ENCODE data around the gene RASGRF2. TPM values are rescaled to one million over a fixed set of nuclear protein-coding genes. Genes with fewer than 3 reads are reported as not detected.
"Not testable (repeated sequence)": the region's sequence is repeated elsewhere in the genome, so short reads cannot be mapped to it uniquely, and the experiment has no call there.

The RASGRF2 gene
- total and polyA plus RNA-seq, 3 experiments from 2014 or later, result 11.1 to 13.5 (median 13.4) TPM

- no peaks in the 10 kb centered on the region for H3K9me3 Mint-ChIP-seq
- H3K27ac Mint-ChIP-seq, result peak overlapping the region in 4 of 8 donors; percentile 13 to 34 (median 20)
- no peaks in the 10 kb centered on the region for H3K27me3 ChIP-seq (ENCODE audit: insufficient read depth, low read length, poor library complexity, severe bottlenecking)
- no peaks in the 10 kb centered on the region for H3K9me3 ChIP-seq (ENCODE audit: low read length)
- H3K36me3 ChIP-seq (ENCODE audit: insufficient read depth, low read length), result no peaks in the 10 kb centered on the region
- H3K36me3 Mint-ChIP-seq, result peaks cover 10 to 55% (median 20%) of the 10 kb centered on the region in 3 donors
- peaks cover 0 to 2% of the 10 kb centered on the region in 2 donors for H3K27me3 Mint-ChIP-seq
- H3K4me3 ChIP-seq (ENCODE audit: low read length), result no peak overlapping the region
- no peak overlapping the region for H3K27ac ChIP-seq (ENCODE audit: low read depth, low read length)
- POLR2A ChIA-PET, result no interaction called here
- DNase-seq, result no peak
- H3K4me1 Mint-ChIP-seq, result peaks cover 33 to 73% (median 36%) of the 10 kb centered on the region in 3 donors
- H3K4me3 Mint-ChIP-seq, result no peak overlapping the region
- CTCF ChIA-PET, result interaction anchor here (0.8 kb wide), 1 partner anchor 59 kb away, joined by 3 read pairs; no protein-coding TSS in a partner anchor
- H3K4me1 ChIP-seq (ENCODE audit: insufficient read depth, low read length), result no peaks in the 10 kb centered on the region
These were observed 85.2 kb downstream of the RASGRF2 start for GRCh38 chr5:81045389-81045807.

GRCh38 chr5:81046041-81046440, 85.9 kb downstream of the RASGRF2 start:
- Histone ChIP-seq H3K4me3 (ENCODE audit: low read length) (no peak overlapping the region), H3K36me3 (ENCODE audit: insufficient read depth, low read length) (no peaks in the 10 kb centered on the region), H3K4me1 (ENCODE audit: insufficient read depth, low read length) (no peaks in the 10 kb centered on the region), H3K27ac (ENCODE audit: low read depth, low read length) (no peak overlapping the region), H3K27me3 (ENCODE audit: insufficient read depth, low read length, poor library complexity, severe bottlenecking) (no peaks in the 10 kb centered on the region), H3K9me3 (ENCODE audit: low read length) (no peaks in the 10 kb centered on the region)
- Mint-ChIP-seq H3K9me3 (no peaks in the 10 kb centered on the region), H3K36me3 (peaks cover 15 to 58% (median 21%) of the 10 kb centered on the region in 3 donors), H3K4me3 (no peak overlapping the region), H3K27me3 (peaks cover 0 to 2% of the 10 kb centered on the region in 2 donors), H3K4me1 (peaks cover 31 to 68% (median 32%) of the 10 kb centered on the region in 3 donors), H3K27ac (peak overlapping the region in 1 of 8 donors; percentile 58)
- ChIA-PET POLR2A (no interaction called here), CTCF (interaction anchor here (0.8 to 0.9 kb wide), 2 partner anchors 59 to 213 kb away, joined by 3 read pairs; no protein-coding TSS in a partner anchor)
- no peak for DNase-seq

- peaks cover 12 to 32% (median 23%) of the 10 kb centered on the region in 3 donors for H3K36me3 Mint-ChIP-seq
These were observed 92.2 kb downstream of the RASGRF2 start for GRCh38 chr5:81052325-81052724.

GRCh38 chr5:81053282-81053681, 93.1 kb downstream of the RASGRF2 start:
- CTCF ChIA-PET; H3K9me3 Mint-ChIP-seq; H3K27ac ChIP-seq (ENCODE audit: low read depth, low read length); H3K9me3 ChIP-seq (ENCODE audit: low read length); H3K4me1 ChIP-seq (ENCODE audit: insufficient read depth, low read length); H3K36me3 ChIP-seq (ENCODE audit: insufficient read depth, low read length); DNase-seq; POLR2A ChIA-PET; H3K27ac Mint-ChIP-seq; H3K4me3 Mint-ChIP-seq; H3K27me3 Mint-ChIP-seq; H3K27me3 ChIP-seq (ENCODE audit: insufficient read depth, low read length, poor library complexity, severe bottlenecking); H3K4me3 ChIP-seq (ENCODE audit: low read length): not testable (repeated sequence)
- Mint-ChIP-seq H3K4me1 (peaks cover 15 to 28% (median 16%) of the 10 kb centered on the region in 3 donors), H3K36me3 (peaks cover 14 to 26% (median 23%) of the 10 kb centered on the region in 3 donors)

More at GRCh38 chr5:81052325-81052724, 92.2 kb downstream of the RASGRF2 start:
- Histone ChIP-seq H3K27ac (ENCODE audit: low read depth, low read length) (no peak overlapping the region), H3K4me3 (ENCODE audit: low read length) (no peak overlapping the region), H3K36me3 (ENCODE audit: insufficient read depth, low read length) (no peaks in the 10 kb centered on the region), H3K27me3 (ENCODE audit: insufficient read depth, low read length, poor library complexity, severe bottlenecking) (no peaks in the 10 kb centered on the region), H3K9me3 (ENCODE audit: low read length) (no peaks in the 10 kb centered on the region), H3K4me1 (ENCODE audit: insufficient read depth, low read length) (no peaks in the 10 kb centered on the region)
- DNase-seq, result no peak
- peaks cover 15 to 38% (median 16%) of the 10 kb centered on the region in 3 donors for H3K4me1 Mint-ChIP-seq
- ChIA-PET POLR2A (no interaction called here), CTCF (no interaction called here)
- peak overlapping the region in 3 of 8 donors; percentile 4 to 87 (median 53) for H3K27ac Mint-ChIP-seq
- H3K9me3 Mint-ChIP-seq, result peaks cover 0 to 2% (median 0%) of the 10 kb centered on the region in 5 donors
- no peak overlapping the region for H3K4me3 Mint-ChIP-seq
- peaks cover 0 to 2% of the 10 kb centered on the region in 2 donors for H3K27me3 Mint-ChIP-seq

GRCh38 chr5:81058121-81058520, 98.0 kb downstream of the RASGRF2 start:
- DNase-seq, result no peak
- H3K4me3 Mint-ChIP-seq, result no peak overlapping the region
- Histone ChIP-seq H3K9me3 (ENCODE audit: low read length) (no peaks in the 10 kb centered on the region), H3K36me3 (ENCODE audit: insufficient read depth, low read length) (no peaks in the 10 kb centered on the region), H3K27ac (ENCODE audit: low read depth, low read length) (no peak overlapping the region), H3K4me1 (ENCODE audit: insufficient read depth, low read length) (no peaks in the 10 kb centered on the region), H3K27me3 (ENCODE audit: insufficient read depth, low read length, poor library complexity, severe bottlenecking) (no peaks in the 10 kb centered on the region), H3K4me3 (ENCODE audit: low read length) (no peak overlapping the region)
- peaks cover 21 to 42% (median 35%) of the 10 kb centered on the region in 3 donors for H3K4me1 Mint-ChIP-seq
- H3K36me3 Mint-ChIP-seq, result peaks cover 6 to 32% (median 18%) of the 10 kb centered on the region in 3 donors
- no peaks in the 10 kb centered on the region for H3K27me3 Mint-ChIP-seq
- CTCF ChIA-PET, result interaction anchor here (0.8 kb wide), 1 partner anchor 98 kb away, joined by 3 read pairs; the partner anchor contains the start of gene RASGRF2
- peaks cover 0 to 2% (median 0%) of the 10 kb centered on the region in 5 donors for H3K9me3 Mint-ChIP-seq
- peak overlapping the region in 1 of 8 donors; percentile 71 for H3K27ac Mint-ChIP-seq
- POLR2A ChIA-PET, result no interaction called here

- peaks cover 0 to 3% of the 10 kb centered on the region in 2 donors for H3K27me3 Mint-ChIP-seq
- ChIA-PET CTCF (no interaction called here), POLR2A (no interaction called here)
- H3K4me1 ChIP-seq (ENCODE audit: insufficient read depth, low read length), result no peaks in the 10 kb centered on the region
- H3K27ac ChIP-seq (ENCODE audit: low read depth, low read length), result no peak overlapping the region
- H3K4me3 ChIP-seq (ENCODE audit: low read length), result no peak overlapping the region
- no peaks in the 10 kb centered on the region for H3K27me3 ChIP-seq (ENCODE audit: insufficient read depth, low read length, poor library complexity, severe bottlenecking)
- peaks cover 11% of the 10 kb centered on the region for H3K36me3 ChIP-seq (ENCODE audit: insufficient read depth, low read length)
- H3K27ac Mint-ChIP-seq, result peak overlapping the region in 1 of 8 donors; percentile 47
- no peaks in the 10 kb centered on the region for H3K9me3 ChIP-seq (ENCODE audit: low read length)
- no peaks in the 10 kb centered on the region for H3K9me3 Mint-ChIP-seq
- DNase-seq, result no peak
- peaks cover 13 to 51% (median 37%) of the 10 kb centered on the region in 3 donors for H3K36me3 Mint-ChIP-seq
- H3K4me1 Mint-ChIP-seq, result peaks cover 16 to 24% (median 22%) of the 10 kb centered on the region in 3 donors
- H3K4me3 Mint-ChIP-seq, result no peak overlapping the region
These were observed 105.3 kb downstream of the RASGRF2 start for GRCh38 chr5:81065492-81065891.

- no peak overlapping the region for H3K4me3 Mint-ChIP-seq
- DNase-seq, result no peak
- peaks cover 11% of the 10 kb centered on the region for H3K36me3 ChIP-seq (ENCODE audit: insufficient read depth, low read length)
- H3K36me3 Mint-ChIP-seq, result peaks cover 15 to 56% (median 31%) of the 10 kb centered on the region in 3 donors
- no peak overlapping the region for H3K4me3 ChIP-seq (ENCODE audit: low read length)
- H3K4me1 Mint-ChIP-seq, result peaks cover 13 to 18% (median 15%) of the 10 kb centered on the region in 3 donors
- H3K27me3 Mint-ChIP-seq, result peaks cover 0 to 3% of the 10 kb centered on the region in 2 donors
- POLR2A ChIA-PET, result no interaction called here
- no peak overlapping the region for H3K27ac ChIP-seq (ENCODE audit: low read depth, low read length)
- CTCF ChIA-PET, result no interaction called here
- H3K9me3 ChIP-seq (ENCODE audit: low read length), result no peaks in the 10 kb centered on the region
- H3K27me3 ChIP-seq (ENCODE audit: insufficient read depth, low read length, poor library complexity, severe bottlenecking), result no peaks in the 10 kb centered on the region
- no peaks in the 10 kb centered on the region for H3K4me1 ChIP-seq (ENCODE audit: insufficient read depth, low read length)
- H3K9me3 Mint-ChIP-seq, result no peaks in the 10 kb centered on the region
- peak overlapping the region in 1 of 8 donors; percentile 48 for H3K27ac Mint-ChIP-seq
These were observed 105.9 kb downstream of the RASGRF2 start for GRCh38 chr5:81066102-81066501.

GRCh38 chr5:81067406-81067805, 107.2 kb downstream of the RASGRF2 start:
- Mint-ChIP-seq H3K27ac (peak overlapping the region in 1 of 8 donors; percentile 13), H3K36me3 (peaks cover 15 to 57% (median 24%) of the 10 kb centered on the region in 3 donors), H3K27me3 (peaks cover 0 to 3% of the 10 kb centered on the region in 2 donors), H3K4me1 (peaks cover 10 to 14% (median 13%) of the 10 kb centered on the region in 3 donors), H3K9me3 (no peaks in the 10 kb centered on the region), H3K4me3 (no peak overlapping the region)
- DNase-seq, result no peak
- H3K36me3 ChIP-seq (ENCODE audit: insufficient read depth, low read length), result peaks cover 11% of the 10 kb centered on the region
- H3K27ac ChIP-seq (ENCODE audit: low read depth, low read length), result no peak overlapping the region
- no peak overlapping the region for H3K4me3 ChIP-seq (ENCODE audit: low read length)
- CTCF ChIA-PET, result no interaction called here
- POLR2A ChIA-PET, result no interaction called here
- no peaks in the 10 kb centered on the region for H3K9me3 ChIP-seq (ENCODE audit: low read length)
- H3K27me3 ChIP-seq (ENCODE audit: insufficient read depth, low read length, poor library complexity, severe bottlenecking), result no peaks in the 10 kb centered on the region
- no peaks in the 10 kb centered on the region for H3K4me1 ChIP-seq (ENCODE audit: insufficient read depth, low read length)

Data from CD8-positive, alpha-beta memory T cell (primary cell).